AG04449 (cell line): Measurements from ENCODE around the gene B3GNT7.

Experiments
- CTCF ChIA-PET: fragments of 350-600 bp; formaldehyde crosslinking; extraction: SDS; loops from one replicate; lab custom pipeline; 2021; ENCODE audit warnings: antibody characterized with exemption; lab: Yijun Ruan, JAX
- POLR2A ChIA-PET: fragments of 400-600, 350-600 bp; formaldehyde crosslinking; extraction: SDS; loops from one replicate; lab custom pipeline; 2020; ENCODE audit warnings: antibody characterized with exemption, inconsistent platforms; lab: Yijun Ruan, JAX
- DNase-seq: peaks from one replicate; pipeline ENCODE4 v3.0.0-alpha.2; 2010; ENCODE audit warnings: low read depth, low spot score
- H3K4me3 ChIP-seq: 2 replicates; pipeline ENCODE4 v1.5.1; 2011; ENCODE audit warnings: low read depth, mild to moderate bottlenecking, control low read depth, low read length
- CTCF ChIP-seq: IDR thresholded peaks from one replicate; pipeline ENCODE4 v1.5.1; 2011; ENCODE audit warnings: mild to moderate bottlenecking, moderate library complexity, low read length, control low read depth, inconsistent platforms; ENCODE audit not compliant: insufficient read depth; ENCODE audit errors: missing control alignments

Gene B3GNT7

DNA sequence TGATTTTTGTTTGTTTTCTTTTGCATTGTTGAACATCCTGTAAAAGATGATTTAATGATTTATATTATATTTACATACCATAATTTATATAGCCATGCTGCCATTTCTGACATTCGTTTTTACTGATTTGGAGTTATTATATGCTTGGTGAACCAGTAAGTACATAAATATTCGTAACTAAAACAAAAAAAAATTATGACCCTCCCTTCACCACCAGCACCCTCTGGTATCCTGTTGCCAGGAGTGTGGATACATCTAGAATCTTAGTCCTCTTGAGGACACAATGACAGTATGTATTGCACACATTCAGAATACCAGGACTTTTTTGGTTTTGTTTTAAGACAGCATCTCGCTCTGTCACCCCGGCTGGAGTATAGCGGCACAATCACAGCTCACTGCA, 43.9 kb upstream of the B3GNT7 start:
- no peak for TF ChIP-seq CTCF
- POLR2A ChIA-PET = no interaction called here
- CTCF ChIA-PET = no interaction called here
- no peak overlapping the region for H3K4me3 ChIP-seq
- DNase-seq = no peak

GRCh38 chr2:231353469-231353868, 42.0 kb upstream of the B3GNT7 start:
- CTCF ChIA-PET = interaction anchor here (1.0 kb wide), 1 partner anchor 56 kb away, joined by 3 read pairs; no protein-coding TSS in a partner anchor
- TF ChIP-seq CTCF = no peak
- POLR2A ChIA-PET = no interaction called here
- no peak overlapping the region for H3K4me3 ChIP-seq
- DNase-seq = no peak

GRCh38 chr2:231355508-231356465, 39.7 kb upstream of the B3GNT7 start:
- H3K4me3 ChIP-seq = no peak overlapping the region
- no peak for DNase-seq
- ChIA-PET CTCF (interaction anchor here (0.5 to 1.6 kb wide), 2 partner anchors 8 to 556 kb away, joined by 3 to 4 read pairs; no protein-coding TSS in a partner anchor), POLR2A (no interaction called here)
- TF ChIP-seq CTCF = no peak

GRCh38 chr2:231356466-231356844, 39.1 kb upstream of the B3GNT7 start:
- DNase-seq = no peak
- ChIA-PET CTCF (no interaction called here), POLR2A (no interaction called here)
- no peak overlapping the region for H3K4me3 ChIP-seq
- no peak for TF ChIP-seq CTCF

DNA sequence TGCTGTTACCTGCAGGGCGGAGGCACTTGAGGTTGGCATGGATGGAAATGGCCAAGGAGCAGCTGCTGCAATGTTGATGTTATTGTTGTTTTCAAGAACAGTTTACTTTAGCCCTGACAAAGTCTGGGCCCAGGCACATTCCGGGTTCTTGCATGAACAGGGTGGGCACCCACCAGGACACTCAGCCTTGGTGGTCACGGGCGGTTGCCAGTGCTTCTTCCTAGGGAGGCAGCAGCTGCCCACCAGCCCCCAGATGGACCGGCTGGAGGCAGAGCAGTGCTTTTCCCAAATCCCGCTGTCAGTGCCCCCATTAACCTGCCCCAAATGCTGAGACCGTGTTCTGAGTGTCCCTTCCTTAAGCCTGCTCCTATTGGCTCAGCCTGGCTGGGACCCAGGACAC, 38.5 kb upstream of the B3GNT7 start:
- H3K4me3 ChIP-seq = no peak overlapping the region
- ChIA-PET POLR2A (no interaction called here), CTCF (no interaction called here)
- TF ChIP-seq CTCF = no peak
- no peak for DNase-seq

DNA sequence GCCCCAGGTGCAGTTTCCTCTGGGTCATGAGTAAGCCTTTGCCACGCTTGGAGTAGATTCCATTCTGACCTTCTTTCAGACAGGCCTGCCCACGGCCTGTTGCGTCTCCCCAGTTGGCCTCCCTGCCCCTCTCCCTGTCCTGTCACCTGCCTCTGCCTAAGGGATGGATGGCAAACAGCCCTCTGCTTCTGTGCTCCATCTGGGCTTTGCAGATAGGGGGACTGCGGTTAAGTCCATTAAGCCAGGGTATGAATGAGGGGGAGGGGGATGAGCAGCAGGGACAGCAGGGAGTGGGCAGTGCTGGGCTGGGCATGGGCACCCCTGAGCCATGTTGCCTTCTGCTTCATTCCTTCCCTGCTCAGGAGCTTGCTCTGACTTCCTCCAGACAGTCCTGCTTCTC, 37.6 kb upstream of the B3GNT7 start:
- TF ChIP-seq CTCF = no peak
- DNase-seq = no peak
- POLR2A ChIA-PET = no interaction called here
- CTCF ChIA-PET = no interaction called here
- no peak overlapping the region for H3K4me3 ChIP-seq
